GM18520 (cell line): ENCODE data around the gene AFAP1.

Experiments used
- ATAC-seq: cut with Tn5 transposase; IDR thresholded peaks from one replicate; pipeline ENCODE4 v1.9.1; 2021; ENCODE audit not compliant: unreplicated experiment

The AFAP1 gene

DNA sequence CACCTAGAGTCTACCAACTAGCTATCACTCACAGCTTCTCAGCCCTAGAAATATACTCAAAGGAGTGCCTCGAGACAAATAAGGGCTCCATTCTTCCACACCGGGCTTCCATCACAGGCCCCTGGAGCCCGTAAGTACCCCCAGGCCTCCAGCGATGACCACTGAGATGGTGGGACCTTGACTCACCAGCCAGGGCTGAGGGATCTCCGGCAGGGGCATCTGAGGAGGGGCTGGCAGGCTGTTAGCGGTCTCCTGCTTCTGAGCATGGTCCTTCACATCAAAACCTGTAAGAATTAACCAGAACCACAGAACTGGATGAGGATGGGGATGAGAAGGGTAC is 71.3 kb downstream of the AFAP1 start:
- no peak for ATAC-seq

- no peak for ATAC-seq
Measured at GRCh38 chr4:7867701-7868435, 71.8 kb downstream of the AFAP1 start.

GRCh38 chr4:7867191-7867590 is 72.5 kb downstream of the AFAP1 start:
- ATAC-seq = no peak

DNA sequence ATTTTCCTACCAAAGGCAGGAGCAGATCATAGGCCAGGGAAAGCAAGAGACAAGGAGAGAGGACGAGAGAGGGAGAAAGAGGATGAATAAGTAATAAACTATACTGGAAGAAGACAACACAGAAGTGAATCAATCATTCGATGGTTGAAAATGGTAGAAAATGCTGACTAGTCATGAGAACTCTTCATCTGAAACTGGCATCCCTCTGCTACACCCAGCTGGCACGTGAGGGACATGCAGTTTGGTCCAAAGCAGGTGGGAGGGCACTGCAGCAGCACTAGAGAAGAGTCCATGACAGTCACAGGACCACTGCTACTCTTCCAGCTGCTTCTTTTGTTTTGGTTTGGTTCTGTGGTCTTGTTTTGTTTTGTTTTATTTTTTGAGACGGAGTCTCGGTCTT is 74.1 kb downstream of the AFAP1 start:
- no peak for ATAC-seq

DNA sequence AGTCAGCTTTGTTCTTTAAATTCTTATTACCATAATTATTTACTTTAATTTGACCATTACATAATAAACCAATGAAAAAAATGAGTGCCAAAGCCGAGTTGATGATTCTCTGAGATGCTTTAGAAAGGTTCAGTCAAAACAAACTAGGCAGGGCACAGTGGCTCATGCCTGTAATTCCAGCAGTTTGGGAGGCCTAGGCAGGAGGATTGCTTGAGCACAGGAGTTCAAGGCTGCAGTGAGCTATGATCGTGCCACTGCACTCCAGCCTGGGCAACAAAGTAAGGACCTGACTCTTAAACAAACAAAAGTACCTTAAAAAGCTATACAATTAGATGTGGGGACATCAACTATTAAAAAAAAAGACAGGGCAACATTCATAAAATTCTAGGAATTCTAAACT is 75.0 kb downstream of the AFAP1 start:
- ATAC-seq = no peak

- ATAC-seq = no peak
Measured at GRCh38 chr4:7863911-7864681, 75.6 kb downstream of the AFAP1 start.

DNA sequence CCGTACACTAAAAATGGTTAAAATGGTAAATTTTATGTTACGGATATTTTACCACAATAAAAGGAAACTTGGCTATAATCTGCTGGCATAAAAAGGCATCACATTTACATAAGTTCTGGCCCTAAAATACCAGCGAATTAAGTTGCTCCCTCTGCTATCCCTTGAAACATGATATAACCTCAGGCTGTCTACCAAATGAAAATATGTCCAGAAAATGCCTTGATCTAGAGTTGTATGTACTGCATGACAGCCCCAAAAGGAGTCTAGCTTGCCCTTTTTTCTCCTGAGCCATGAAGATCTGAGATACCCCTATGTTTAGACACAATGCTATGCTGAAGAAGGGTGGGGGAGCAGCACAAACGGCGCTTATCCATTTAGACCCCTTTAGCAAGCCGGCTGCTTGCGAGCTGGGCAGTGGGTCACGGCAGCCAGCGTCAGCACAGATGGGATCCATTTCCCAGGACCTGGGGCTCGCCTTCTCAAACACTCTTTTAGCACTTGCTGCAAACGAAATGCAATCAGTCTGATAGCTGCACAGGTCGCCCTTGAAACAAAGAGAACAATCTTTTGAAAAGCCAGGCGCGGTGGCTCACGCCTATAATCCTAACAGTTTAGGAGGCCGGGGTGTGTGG is 77.0 kb downstream of the AFAP1 start:
- no peak for ATAC-seq

DNA sequence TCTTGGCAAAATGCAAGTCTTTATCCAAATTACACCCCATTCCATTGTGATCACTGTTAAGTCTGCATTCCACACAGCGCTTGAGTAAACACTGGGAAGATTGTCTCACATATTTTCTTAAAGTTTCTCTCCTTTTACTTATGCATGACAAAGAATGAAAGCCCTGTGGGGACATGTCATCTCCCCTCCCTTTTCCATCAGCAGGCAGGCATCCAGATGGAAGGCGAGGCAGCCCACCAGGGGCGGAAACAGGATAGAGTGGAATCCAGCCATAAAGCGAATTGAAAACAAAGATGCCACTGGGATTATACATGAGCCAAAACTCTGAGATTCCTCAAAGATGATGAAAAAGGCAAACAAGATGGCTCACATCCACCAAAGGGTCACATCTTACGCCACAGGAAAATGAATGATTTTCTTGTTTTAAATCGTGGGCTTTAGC is 78.2 kb downstream of the AFAP1 start:
- ATAC-seq = no peak

- ATAC-seq = no peak
Measured at GRCh38 chr4:7860600-7861163, 79.0 kb downstream of the AFAP1 start.

GRCh38 chr4:7859326-7859725 is 80.3 kb downstream of the AFAP1 start:
- no peak for ATAC-seq

DNA sequence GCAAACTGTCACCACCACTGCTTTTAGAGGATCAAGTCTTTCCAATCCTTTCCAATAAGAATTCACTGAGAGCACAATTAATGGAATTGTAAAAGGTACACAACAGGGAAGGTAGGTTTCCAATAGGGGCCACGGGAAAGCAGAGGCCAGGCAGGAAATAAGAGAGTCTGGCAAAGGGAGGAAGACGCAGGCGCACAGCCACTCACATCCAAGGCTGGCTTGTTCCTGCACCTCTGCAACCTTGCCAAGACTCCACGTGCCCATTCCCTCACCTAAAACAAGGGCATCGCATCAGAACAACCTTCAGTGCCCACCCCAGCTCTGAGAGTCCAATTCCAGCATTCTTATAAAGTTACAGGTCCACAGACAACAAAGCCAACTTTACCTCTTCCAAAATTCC is 81.2 kb downstream of the AFAP1 start:
- no peak for ATAC-seq

- ATAC-seq = no peak
Measured at GRCh38 chr4:7857993-7858392, 81.7 kb downstream of the AFAP1 start.

- no peak for ATAC-seq
Measured at GRCh38 chr4:7857238-7857701, 82.4 kb downstream of the AFAP1 start.

DNA sequence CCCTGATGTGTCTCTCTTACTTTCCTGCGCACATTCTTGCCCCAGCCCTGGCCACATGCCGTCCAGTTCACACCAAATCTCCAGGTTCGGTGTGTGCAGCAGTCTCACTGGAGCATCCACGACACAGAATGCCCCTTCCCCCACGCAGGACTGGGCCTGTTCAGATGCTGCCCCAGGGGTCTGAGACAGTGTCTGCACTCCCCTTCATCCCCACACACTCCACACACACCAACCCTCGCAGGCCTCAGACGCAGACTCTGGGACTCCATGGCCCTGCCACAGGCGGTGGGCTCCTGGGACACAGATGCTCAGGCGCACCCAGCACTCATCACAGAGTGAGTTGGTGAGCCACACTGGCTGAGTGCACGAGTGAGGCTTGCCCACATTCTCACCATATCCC is 83.9 kb downstream of the AFAP1 start:
- ATAC-seq = no peak

- ATAC-seq = no peak
Measured at GRCh38 chr4:7854697-7855370, 84.8 kb downstream of the AFAP1 start.

GRCh38 chr4:7854216-7854615 is 85.4 kb downstream of the AFAP1 start:
- ATAC-seq = no peak

DNA sequence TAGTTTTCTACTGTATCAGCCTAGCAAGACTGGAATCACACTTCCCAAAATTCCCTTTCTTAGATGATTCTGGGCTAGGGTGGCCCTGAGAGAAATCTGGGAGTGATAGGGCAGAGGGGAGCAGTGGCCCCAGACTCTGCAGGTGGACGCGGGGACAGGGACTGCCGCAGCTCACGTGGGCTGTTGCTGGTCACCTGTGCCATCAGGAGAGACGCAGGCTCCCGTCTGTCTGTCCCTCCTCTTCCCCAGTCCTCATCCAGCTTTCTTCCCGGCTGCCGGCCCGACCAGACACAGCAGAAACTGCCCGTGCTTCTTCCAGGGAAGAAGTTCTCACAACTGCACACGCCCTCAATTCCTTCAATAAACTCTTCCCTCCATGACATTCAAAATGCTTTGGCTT is 86.4 kb downstream of the AFAP1 start:
- ATAC-seq = no peak

- ATAC-seq = no peak
Measured at GRCh38 chr4:7852568-7853185, 87.0 kb downstream of the AFAP1 start.

DNA sequence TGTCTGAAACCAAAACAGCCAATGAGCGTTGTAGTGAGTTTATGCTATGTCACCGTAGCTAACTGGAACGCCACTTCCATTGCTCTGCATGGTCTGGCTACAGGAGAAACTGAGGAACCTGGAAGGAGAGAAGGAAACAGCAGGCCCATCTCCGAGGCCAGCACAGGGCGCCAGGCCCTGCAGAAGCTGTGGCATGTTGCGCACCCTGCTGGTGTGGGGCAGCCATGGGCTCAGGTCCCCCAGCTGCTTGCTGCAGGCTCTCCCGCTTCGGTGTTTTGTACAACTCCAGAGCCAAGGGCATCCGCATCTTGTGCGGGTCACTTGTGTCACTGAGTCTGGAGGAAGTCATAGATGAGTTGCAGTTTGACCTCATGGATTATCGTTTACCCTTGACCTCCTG is 89.2 kb downstream of the AFAP1 start:
- no peak for ATAC-seq

DNA sequence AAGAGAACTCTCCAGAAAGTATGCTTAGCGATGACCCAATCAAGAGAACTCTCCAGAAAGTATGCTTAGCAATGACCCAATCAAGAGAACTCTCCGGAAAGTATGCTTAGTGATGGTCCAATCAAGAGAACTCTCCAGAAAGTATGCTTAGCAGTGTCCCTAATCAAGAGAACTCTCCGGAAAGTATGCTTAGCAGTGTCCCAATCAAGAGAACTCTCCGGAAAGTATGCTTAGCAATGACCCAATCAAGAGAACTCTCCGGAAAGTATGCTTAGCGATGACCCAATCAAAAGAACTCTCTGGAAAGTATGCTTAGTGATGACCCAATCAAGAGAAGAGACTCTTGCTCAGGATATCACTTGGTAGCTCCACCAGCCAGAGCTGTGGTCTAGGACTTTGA is 92.5 kb downstream of the AFAP1 start:
- ATAC-seq = no peak
